SK-N-SH (cell line): ENCODE measurements around the gene MED8. TPM values are rescaled to one million over a fixed set of nuclear protein-coding genes. Genes with fewer than 3 reads are reported as not detected.

ENCODE experiments used
- CTCF ChIA-PET: fragments of 300-600, 350-600 bp; formaldehyde crosslinking; extraction: SDS; loops from one replicate; lab custom pipeline; 2021; lab: Yijun Ruan, JAX
- POLR2A ChIA-PET: fragments of 350-600 bp; sonication (Branson Sonifier 250); formaldehyde crosslinking; extraction: SDS; loops from one replicate; lab custom pipeline; 2020; ENCODE audit warnings: antibody characterized with exemption, inconsistent platforms; lab: Yijun Ruan, JAX
- DNase-seq: peaks from one replicate; pipeline ENCODE4 v3.0.0; 2012
- H2AFZ ChIP-seq: fragments of 200-600 bp; sonication (generic); 2 replicates; pipeline ENCODE4 v1.8.1; 2016; ENCODE audit warnings: antibody characterized with exemption, mild to moderate bottlenecking, low read depth
- H3F3A ChIP-seq: fragments of 200-600 bp; sonication (generic); replicated peaks from 2 replicates; pipeline ENCODE3; 2016; ENCODE audit warnings: antibody characterized with exemption, mild to moderate bottlenecking; ENCODE audit not compliant: insufficient read depth
- H3K27ac ChIP-seq, 2 experiments: fragments of 200-500 bp in 1 of 2; fragments of 200-600 bp in 1 of 2; sonication (Bioruptor generic) in 1 of 2; sonication (generic), shearing (Covaris generic) in 1 of 2; 2 replicates each; pipeline versions ENCODE4 v1.5.1 to v1.6.1; 2014 to 2016; ENCODE audit warnings: low read depth in 2 of 2, inconsistent platforms in 1 of 2, low read length in 1 of 2, mild to moderate bottlenecking in 1 of 2, mixed read lengths in 1 of 2
- H3K27me3 ChIP-seq: fragments of 200-600 bp; sonication (generic), shearing (Covaris generic); 2 replicates; pipeline ENCODE4 v1.6.1; 2016; ENCODE audit warnings: mixed run types; ENCODE audit not compliant: insufficient read depth
- H3K36me3 ChIP-seq, 2 experiments: fragments of 200-500 bp in 1 of 2; fragments of 200-600 bp in 1 of 2; sonication (Bioruptor generic) in 1 of 2; sonication (generic) in 1 of 2; replicated peaks in 1 of 2; 2 replicates each; pipeline versions ENCODE3 to v1.5.1; 2014 to 2016; ENCODE audit warnings: low read length in 1 of 2, mild to moderate bottlenecking in 1 of 2; ENCODE audit not compliant: insufficient read depth in 2 of 2, control insufficient read depth in 1 of 2
- H3K4me1 ChIP-seq, 2 experiments: fragments of 200-500 bp in 1 of 2; fragments of 200-600 bp in 1 of 2; sonication (Bioruptor generic) in 1 of 2; sonication (generic), shearing (Covaris generic) in 1 of 2; 2 replicates each; pipeline versions ENCODE4 v1.5.1 to v1.6.1; 2014 to 2016; ENCODE audit warnings: low read depth in 1 of 2, low read length in 1 of 2, mixed run types in 1 of 2; ENCODE audit not compliant: insufficient read depth in 2 of 2, control insufficient read depth in 1 of 2
- H3K4me2 ChIP-seq: fragments of 200-600 bp; sonication (generic), shearing (Covaris generic); 2 replicates; pipeline ENCODE4 v1.6.1; 2017; ENCODE audit warnings: mixed run types
- H3K4me3 ChIP-seq, 2 experiments: fragments of 200-500 bp in 1 of 2; fragments of 200-600 bp in 1 of 2; sonication (Bioruptor generic) in 1 of 2; sonication (generic), shearing (Covaris generic) in 1 of 2; 2 replicates each; pipeline versions ENCODE4 v1.5.1 to v1.8.1; 2014 to 2016; ENCODE audit warnings: low read depth in 2 of 2, inconsistent platforms in 1 of 2, low read length in 1 of 2, mild to moderate bottlenecking in 1 of 2, mixed read lengths in 1 of 2, moderate library complexity in 1 of 2
- H3K79me2 ChIP-seq: fragments of 200-600 bp; sonication (generic); 2 replicates; pipeline ENCODE4 v1.8.1; 2017; ENCODE audit warnings: mild to moderate bottlenecking; ENCODE audit not compliant: insufficient read depth
- H3K9ac ChIP-seq: fragments of 200-600 bp; sonication (generic); 2 replicates; pipeline ENCODE4 v1.6.1; 2017; ENCODE audit warnings: mixed run types
- H3K9me2 ChIP-seq: fragments of 200-600 bp; sonication (generic); 2 replicates; pipeline ENCODE4 v1.6.1; 2017; ENCODE audit warnings: mixed run types
- H3K9me3 ChIP-seq: fragments of 200-600 bp; sonication (generic); 2 replicates; pipeline ENCODE4 v1.6.1; 2017; ENCODE audit warnings: mixed run types, mild to moderate bottlenecking, moderate library complexity
- H4K20me1 ChIP-seq: fragments of 200-600 bp; sonication (generic); 2 replicates; pipeline ENCODE4 v1.6.1; 2017; ENCODE audit warnings: mild to moderate bottlenecking, mixed run types; ENCODE audit not compliant: insufficient read depth
- EP300 ChIP-seq, 2 experiments: IDR thresholded peaks; 2 replicates each; pipeline versions ENCODE4 v1.4.0 to v1.6.1; 2012; ENCODE audit warnings: borderline replicate concordance in 1 of 2, low read depth in 1 of 2, low read length in 1 of 2
- FOSL2 ChIP-seq: IDR thresholded peaks from 2 replicates; pipeline ENCODE4 v1.4.0; 2012; ENCODE audit warnings: low read depth, mild to moderate bottlenecking, moderate library complexity, borderline replicate concordance
- FOXM1 ChIP-seq: IDR thresholded peaks from 2 replicates; pipeline ENCODE4 v1.4.0; 2012; ENCODE audit warnings: low read depth, mild to moderate bottlenecking
- GATA2 ChIP-seq: sonication (generic); formaldehyde crosslinking; IDR thresholded peaks from 2 replicates; pipeline ENCODE4 v1.5.0; 2020; ENCODE audit warnings: mild to moderate bottlenecking, missing genetic modification reagents
- MEF2A ChIP-seq: IDR thresholded peaks from 2 replicates; pipeline ENCODE4 v1.4.0; 2012; ENCODE audit warnings: low read depth, borderline replicate concordance
- NFIC ChIP-seq: IDR thresholded peaks from 2 replicates; pipeline ENCODE4 v1.4.0; 2012; ENCODE audit warnings: borderline replicate concordance
- POLR2AphosphoS5 ChIP-seq: IDR thresholded peaks from 2 replicates; pipeline ENCODE4 v1.6.1; 2012; ENCODE audit warnings: low read depth, low read length
- RAD21 ChIP-seq: IDR thresholded peaks from 2 replicates; pipeline ENCODE4 v1.6.1; 2012; ENCODE audit warnings: mild to moderate bottlenecking, low read length
- RCOR1 ChIP-seq: fragments of 150-350 bp; IDR thresholded peaks from 2 replicates; pipeline ENCODE4 v1.6.1; 2017; ENCODE audit warnings: antibody characterized with exemption, low read length
- SIN3A ChIP-seq: IDR thresholded peaks from 2 replicates; pipeline ENCODE4 v1.6.1; 2012; ENCODE audit warnings: low read depth, mild to moderate bottlenecking, low read length, moderate library complexity, borderline replicate concordance
- TCF12 ChIP-seq: IDR thresholded peaks from 2 replicates; pipeline ENCODE4 v1.4.0; 2012
- TEAD4 ChIP-seq: IDR thresholded peaks from 2 replicates; pipeline ENCODE4 v1.4.0; 2012; ENCODE audit warnings: mild to moderate bottlenecking, borderline replicate concordance; ENCODE audit not compliant: insufficient read depth
- YY1 ChIP-seq: IDR thresholded peaks from 2 replicates; pipeline ENCODE4 v1.4.0; 2012; ENCODE audit warnings: low read depth, mild to moderate bottlenecking
- WGBS: methylation state at CpG from one replicate; pipeline ENCODE4 v1.1.6; 2017; ENCODE audit warnings: low lambda C conversion rate; 5-methylcytosine and 5-hydroxymethylcytosine counted together
- polyA plus RNA-seq, 3 experiments: library from polyadenylated mRNA; depleted of rRNA; stranded (reverse); fragments of >200 nt; gene quantifications; 2 replicates each; pipeline ENCODE4 v1.2.3, GENCODE V29; 2012
- TF ChIP-seq, protein P1 (sequence below): fragments of 150-350 bp; IDR thresholded peaks from 2 replicates; pipeline ENCODE4 v1.6.1; 2016; ENCODE audit warnings: mild to moderate bottlenecking, low read depth, low read length
- TF ChIP-seq, protein P2 (sequence below): IDR thresholded peaks from 2 replicates; pipeline ENCODE4 v1.4.0; 2012; ENCODE audit warnings: low read depth
- TF ChIP-seq, protein P3 (sequence below): fragments of 200-600 bp; sonication (generic); IDR thresholded peaks from 2 replicates; pipeline ENCODE4 v1.6.1; 2017; ENCODE audit warnings: antibody characterized with exemption, mild to moderate bottlenecking, moderate library complexity
- TF ChIP-seq, protein P4 (sequence below): fragments of 150-350 bp; IDR thresholded peaks from 2 replicates; pipeline ENCODE4 v1.6.1; 2017; ENCODE audit warnings: antibody characterized with exemption, low read length, low read depth, borderline replicate concordance
- TF ChIP-seq, protein P5 (sequence below): IDR thresholded peaks from 2 replicates; pipeline ENCODE4; 2012

The MED8 gene
- polyA plus RNA-seq, 1 of the 3 experiments (the other 2 are of a cell fraction), result 33.7 TPM

DNA sequence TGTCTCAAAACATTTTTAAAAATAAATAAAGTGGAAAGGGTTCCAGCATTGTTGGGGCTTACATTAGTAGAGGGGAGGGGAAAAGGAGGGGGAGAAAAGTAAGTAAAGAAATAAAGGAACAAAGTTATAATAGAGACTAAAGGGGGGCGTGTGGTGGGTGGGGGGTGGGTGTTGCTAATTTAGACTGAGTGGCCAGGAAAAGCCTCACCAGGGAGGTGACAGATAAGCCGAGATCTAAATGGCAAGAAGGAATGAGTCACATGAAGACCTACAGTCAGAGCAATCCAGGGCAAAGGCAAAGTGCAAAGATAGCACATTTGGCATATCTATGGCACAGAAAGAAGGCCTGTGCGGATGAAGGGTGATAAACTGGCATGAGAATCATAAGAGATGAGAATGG is 44.5 kb downstream of the MED8 start (continued):
- TF ChIP-seq, protein P1, sequence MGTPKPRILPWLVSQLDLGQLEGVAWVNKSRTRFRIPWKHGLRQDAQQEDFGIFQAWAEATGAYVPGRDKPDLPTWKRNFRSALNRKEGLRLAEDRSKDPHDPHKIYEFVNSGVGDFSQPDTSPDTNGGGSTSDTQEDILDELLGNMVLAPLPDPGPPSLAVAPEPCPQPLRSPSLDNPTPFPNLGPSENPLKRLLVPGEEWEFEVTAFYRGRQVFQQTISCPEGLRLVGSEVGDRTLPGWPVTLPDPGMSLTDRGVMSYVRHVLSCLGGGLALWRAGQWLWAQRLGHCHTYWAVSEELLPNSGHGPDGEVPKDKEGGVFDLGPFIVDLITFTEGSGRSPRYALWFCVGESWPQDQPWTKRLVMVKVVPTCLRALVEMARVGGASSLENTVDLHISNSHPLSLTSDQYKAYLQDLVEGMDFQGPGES, result no peak

DNA sequence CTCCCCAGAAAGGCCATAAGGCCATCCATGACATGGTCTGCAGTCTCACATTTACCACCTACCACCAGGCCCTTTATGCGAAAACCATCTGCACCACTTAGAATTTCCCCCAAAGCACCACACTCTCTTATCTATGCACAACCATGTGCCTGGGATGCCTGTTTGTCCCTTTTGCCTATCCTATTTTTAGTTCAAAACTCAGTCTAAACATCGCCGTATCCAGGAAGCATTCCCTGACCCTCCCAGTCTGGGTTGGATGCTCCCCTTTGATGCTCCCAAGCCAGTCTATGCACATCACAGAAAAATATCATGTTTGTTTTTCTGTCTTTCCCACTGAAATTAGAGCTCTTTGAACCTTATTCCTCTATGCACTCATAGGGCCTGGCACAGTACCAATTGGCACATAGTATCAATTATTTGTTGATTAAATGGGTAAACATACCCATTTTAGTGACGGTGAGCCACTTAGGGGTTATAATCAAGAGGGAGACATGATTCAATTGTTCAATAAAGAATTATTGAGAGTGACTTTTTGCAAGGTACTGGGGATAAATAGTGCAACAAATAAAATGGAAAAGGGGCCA is 45.2 kb downstream of the MED8 start:
- CTCF ChIA-PET, result no interaction called here
- WGBS, result 95% methylated on average over 4 of the region's 4 CpGs

More for the DNA sequence above, 45.2 kb downstream of the MED8 start:
- no peaks in the 10 kb centered on the region for H3K9me2 ChIP-seq
- peaks cover 4 to 8% of the 10 kb centered on the region in 2 experiments; a peak in 2 of 4 replicates for H3K4me1 ChIP-seq
- H3F3A ChIP-seq, result no peaks in the 10 kb centered on the region
- H3K36me3 ChIP-seq, result no peaks in the 10 kb centered on the region
- no peaks in the 10 kb centered on the region for H3K27me3 ChIP-seq
- H3K4me2 ChIP-seq, result no peak overlapping the region
- no peaks in the 10 kb centered on the region for H3K9me3 ChIP-seq
- H3K9ac ChIP-seq, result no peak overlapping the region
- no peak overlapping the region for H3K4me3 ChIP-seq
- H3K79me2 ChIP-seq, result no peaks in the 10 kb centered on the region
- no peak for DNase-seq
- no peak overlapping the region for H3K27ac ChIP-seq
- POLR2A ChIA-PET, result no interaction called here
- TF ChIP-seq NFIC (no peak), SIN3A (no peak), TEAD4 (no peak), YY1 (no peak), GATA2 (CRISPR knock-in tag) (no peak), FOSL2 (no peak), TCF12 (no peak), FOXM1 (no peak), EP300 (IDR thresholded peaks at IDR 0.05; ENCODE audit: borderline replicate concordance in 1 of 2, low read depth in 1 of 2, low read length in 1 of 2) (no peak), RAD21 (no peak), POLR2AphosphoS5 (no peak), RCOR1 (no peak), MEF2A (no peak)
- TF ChIP-seq, protein P2, sequence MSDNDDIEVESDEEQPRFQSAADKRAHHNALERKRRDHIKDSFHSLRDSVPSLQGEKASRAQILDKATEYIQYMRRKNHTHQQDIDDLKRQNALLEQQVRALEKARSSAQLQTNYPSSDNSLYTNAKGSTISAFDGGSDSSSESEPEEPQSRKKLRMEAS, result no peak
- TF ChIP-seq, protein P3, sequence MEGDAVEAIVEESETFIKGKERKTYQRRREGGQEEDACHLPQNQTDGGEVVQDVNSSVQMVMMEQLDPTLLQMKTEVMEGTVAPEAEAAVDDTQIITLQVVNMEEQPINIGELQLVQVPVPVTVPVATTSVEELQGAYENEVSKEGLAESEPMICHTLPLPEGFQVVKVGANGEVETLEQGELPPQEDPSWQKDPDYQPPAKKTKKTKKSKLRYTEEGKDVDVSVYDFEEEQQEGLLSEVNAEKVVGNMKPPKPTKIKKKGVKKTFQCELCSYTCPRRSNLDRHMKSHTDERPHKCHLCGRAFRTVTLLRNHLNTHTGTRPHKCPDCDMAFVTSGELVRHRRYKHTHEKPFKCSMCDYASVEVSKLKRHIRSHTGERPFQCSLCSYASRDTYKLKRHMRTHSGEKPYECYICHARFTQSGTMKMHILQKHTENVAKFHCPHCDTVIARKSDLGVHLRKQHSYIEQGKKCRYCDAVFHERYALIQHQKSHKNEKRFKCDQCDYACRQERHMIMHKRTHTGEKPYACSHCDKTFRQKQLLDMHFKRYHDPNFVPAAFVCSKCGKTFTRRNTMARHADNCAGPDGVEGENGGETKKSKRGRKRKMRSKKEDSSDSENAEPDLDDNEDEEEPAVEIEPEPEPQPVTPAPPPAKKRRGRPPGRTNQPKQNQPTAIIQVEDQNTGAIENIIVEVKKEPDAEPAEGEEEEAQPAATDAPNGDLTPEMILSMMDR, result no peak
- TF ChIP-seq, protein P1, result no peak
- TF ChIP-seq, protein P4, sequence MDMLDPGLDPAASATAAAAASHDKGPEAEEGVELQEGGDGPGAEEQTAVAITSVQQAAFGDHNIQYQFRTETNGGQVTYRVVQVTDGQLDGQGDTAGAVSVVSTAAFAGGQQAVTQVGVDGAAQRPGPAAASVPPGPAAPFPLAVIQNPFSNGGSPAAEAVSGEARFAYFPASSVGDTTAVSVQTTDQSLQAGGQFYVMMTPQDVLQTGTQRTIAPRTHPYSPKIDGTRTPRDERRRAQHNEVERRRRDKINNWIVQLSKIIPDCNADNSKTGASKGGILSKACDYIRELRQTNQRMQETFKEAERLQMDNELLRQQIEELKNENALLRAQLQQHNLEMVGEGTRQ, result no peak
- TF ChIP-seq, protein P5, sequence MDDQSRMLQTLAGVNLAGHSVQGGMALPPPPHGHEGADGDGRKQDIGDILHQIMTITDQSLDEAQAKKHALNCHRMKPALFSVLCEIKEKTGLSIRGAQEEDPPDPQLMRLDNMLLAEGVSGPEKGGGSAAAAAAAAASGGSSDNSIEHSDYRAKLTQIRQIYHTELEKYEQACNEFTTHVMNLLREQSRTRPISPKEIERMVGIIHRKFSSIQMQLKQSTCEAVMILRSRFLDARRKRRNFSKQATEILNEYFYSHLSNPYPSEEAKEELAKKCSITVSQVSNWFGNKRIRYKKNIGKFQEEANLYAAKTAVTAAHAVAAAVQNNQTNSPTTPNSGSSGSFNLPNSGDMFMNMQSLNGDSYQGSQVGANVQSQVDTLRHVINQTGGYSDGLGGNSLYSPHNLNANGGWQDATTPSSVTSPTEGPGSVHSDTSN, result no peak
- H2AFZ ChIP-seq, result no peak overlapping the region
- H4K20me1 ChIP-seq, result no peaks in the 10 kb centered on the region
